Heart left ventricle (tissue), 16 donors: ENCODE results near the gene TGFBR2. TPM values are rescaled to one million over a fixed set of nuclear protein-coding genes. Genes with fewer than 3 reads are reported as not detected.

ENCODE experiments used
- ATAC-seq, 4 donors: fragments of 200-7000 bp; cut with Tn5 transposase; one replicate each; pipeline ENCODE4 v1.9.1; 2020 to 2022; ENCODE audit warnings: moderate library complexity in 4 of 4, mild to moderate bottlenecking in 3 of 4, moderate number of reproducible peaks in 1 of 4
- DNase-seq, 5 donors: peaks; one replicate each; pipeline ENCODE4 v3.0.0-alpha.2; 2020
- H3K27ac ChIP-seq, 12 donors: fragments of 200-600 bp; sonication (generic) in 4 of 12; one replicate each; pipeline versions ENCODE4 v1.5.0 to v1.8.0; 2016 to 2022; ENCODE audit warnings: mild to moderate bottlenecking in 2 of 12
- H3K27me3 ChIP-seq, 9 donors: fragments of 200-600 bp; sonication (generic) in 2 of 9; one replicate each; pipeline versions ENCODE4 v1.5.1 to v1.8.0; 2016 to 2022; ENCODE audit warnings: mild to moderate bottlenecking in 3 of 9
- H3K36me3 ChIP-seq, 9 donors: fragments of 200-600 bp; sonication (generic) in 2 of 9; one replicate each; pipeline versions ENCODE4 v1.5.0 to v1.8.0; 2018 to 2022; ENCODE audit warnings: mild to moderate bottlenecking in 2 of 9
- H3K4me1 ChIP-seq, 12 donors: fragments of 200-600 bp; sonication (generic) in 4 of 12; one replicate each; pipeline versions ENCODE4 v1.5.0 to v1.8.0; 2016 to 2022; ENCODE audit warnings: mild to moderate bottlenecking in 3 of 12
- H3K4me3 ChIP-seq, 12 donors: fragments of 200-600 bp; sonication (generic) in 4 of 12; one replicate each; pipeline versions ENCODE4 v1.5.0 to v1.8.0; 2017 to 2022; ENCODE audit warnings: mild to moderate bottlenecking in 9 of 12, moderate library complexity in 4 of 12
- H3K9me3 ChIP-seq, 12 donors: fragments of 200-600 bp; sonication (generic) in 4 of 12; one replicate each; pipeline versions ENCODE4 v1.5.0 to v1.8.0; 2016 to 2022; ENCODE audit warnings: mild to moderate bottlenecking in 1 of 12
- POLR2A ChIP-seq, 2 donors: fragments of 450-650 bp; IDR thresholded peaks; one replicate each; pipeline ENCODE4 v1.6.1; 2017; ENCODE audit warnings: antibody characterized with exemption in 2 of 2, mild to moderate bottlenecking in 2 of 2, moderate library complexity in 2 of 2
- WGBS, 4 donors: extraction: QIAGEN DNeasy Blood & Tissue Kit in 2 of 4; methylation state at CpG; one replicate each; pipeline versions ENCODE4 v1.1.5 to v1.1.7; 2013 to 2018; 5-methylcytosine and 5-hydroxymethylcytosine counted together
- intact Hi-C, 10 donors: fragments of 100-400 bp; cut with DNase I; formaldehyde crosslinking; loops; one replicate each; pipeline versions ENCODE4 v1.11.1 to v1.14.2; 2022
- polyA plus RNA-seq, 2 donors: library from polyadenylated mRNA; stranded (reverse); fragments of 200-250 nt; gene quantifications; one replicate each; pipeline ENCODE4 v1.2.3, GENCODE V29; 2013
- total RNA-seq, 9 donors: library from RNA; depleted of rRNA in 2 of 9; stranded (reverse); fragments of >200 nt in 2 of 9; fragmentation: NEBNext Ultra II Directional in 3 of 9; extraction: Animal tissue kit (Norgen Biotek cat#: 25700) in 3 of 9; gene quantifications; one replicate each; pipeline versions ENCODE4 v1.1.0 to v1.2.4, GENCODE V29; 2016 to 2023
- TF ChIP-seq, protein P1 (sequence below), 12 donors: fragments of 200-600 bp; sonication (generic) in 4 of 12; IDR thresholded peaks; one replicate each; pipeline versions ENCODE4 v1.5.0 to v1.8.0; 2018 to 2022; ENCODE audit warnings: antibody characterized with exemption in 12 of 12, mild to moderate bottlenecking in 5 of 12
- donor health status: ischemic (EF 13 %, LVEDD 7.1; RV severe dilation, severe dysfunction).
- donor health status: healthy with polysubstance abuse.
- donor health status: DM: no; HTN: yes; CAD: no.
- donor health status: DM: no; HTN: no; CAD: no.
- donor health status: ischemic (EF 25% LVEDD 6.9; RV normal size, moderate dysfunction).
- donor health status: ischemic (EF 25% LVEDD 5.7; RV mildly dilated, moderate dysfunction).
- donor health status: healthy.
- donor health status: DM: yes; HTN: yes; CAD: no.
- donor health status: ischemic (EF 35%, LVEDD 5.7; RV mildly dilated, moderate dysfunction).
- donor health status: nonischemic (EF 11% LVEDD 7.7; RV severe dilation, severe dysfunction).
- donor health status: DM: yes; HTN: yes; CAD: no.
- donor health status: PGD.
- donor health status: ischemic (EF 29% LVEDD 5.4; RV normal size, mild dysfunction).
- donor health status: nonischemic (EF 23%, LVEDD 6.1; RV moderate dilation, normal function).

Gene TGFBR2
- total and polyA plus RNA-seq, 11 donors: 13.8 to 217 (median 143) TPM

DNA sequence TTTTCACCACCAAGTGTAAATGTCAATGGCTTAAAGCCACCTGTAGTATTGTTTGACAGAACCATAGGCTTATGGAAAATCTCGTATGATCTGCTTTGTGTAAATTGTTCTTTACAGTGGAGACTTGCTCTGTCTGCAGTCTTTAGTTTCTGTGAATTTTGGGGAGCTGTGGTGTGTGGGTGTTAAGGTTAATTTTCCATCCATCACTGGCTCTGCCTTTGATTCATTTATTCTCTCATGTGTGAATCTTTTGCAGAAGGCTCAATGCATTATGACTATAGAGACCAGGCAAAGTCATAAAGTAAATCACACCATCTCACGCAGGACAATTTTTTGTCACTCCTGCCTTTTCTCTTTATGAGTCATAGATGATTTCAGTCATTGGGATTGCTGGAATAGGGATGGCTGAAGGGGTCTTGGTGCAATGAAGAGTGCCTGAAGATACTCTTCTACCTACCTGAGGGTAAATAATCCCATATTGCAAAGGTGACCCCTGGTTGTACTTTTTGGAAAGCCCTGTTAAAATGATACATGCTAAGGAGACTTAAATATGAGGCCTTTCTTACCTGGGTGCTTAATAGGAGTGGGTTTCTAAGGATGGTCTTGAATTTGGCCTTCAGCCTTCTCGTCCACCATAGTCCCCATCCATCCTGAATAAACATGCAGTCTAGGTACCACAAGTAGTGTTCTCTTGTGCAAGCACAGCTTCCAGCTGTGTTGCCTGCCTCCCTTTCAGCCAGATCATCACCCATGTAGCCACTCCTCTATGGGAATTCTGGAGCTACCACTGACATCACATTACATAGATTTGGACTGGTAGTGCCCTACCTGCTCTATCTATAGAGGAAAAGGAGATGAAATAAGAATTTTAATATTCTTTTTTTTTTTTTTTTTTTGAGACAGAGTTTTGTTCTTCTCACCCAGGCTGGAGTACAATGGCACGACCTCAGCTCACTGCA lies 14.3 kb downstream of the TGFBR2 start:
- H3K27me3 ChIP-seq: no peaks in the 10 kb centered on the region
- H3K4me3 ChIP-seq: no peak overlapping the region
- H3K4me1 ChIP-seq: peaks cover 15 to 100% (median 83%) of the 10 kb centered on the region in 12 donors
- ATAC-seq (no peak), DNase-seq (no peak)
- TF ChIP-seq, protein P1, sequence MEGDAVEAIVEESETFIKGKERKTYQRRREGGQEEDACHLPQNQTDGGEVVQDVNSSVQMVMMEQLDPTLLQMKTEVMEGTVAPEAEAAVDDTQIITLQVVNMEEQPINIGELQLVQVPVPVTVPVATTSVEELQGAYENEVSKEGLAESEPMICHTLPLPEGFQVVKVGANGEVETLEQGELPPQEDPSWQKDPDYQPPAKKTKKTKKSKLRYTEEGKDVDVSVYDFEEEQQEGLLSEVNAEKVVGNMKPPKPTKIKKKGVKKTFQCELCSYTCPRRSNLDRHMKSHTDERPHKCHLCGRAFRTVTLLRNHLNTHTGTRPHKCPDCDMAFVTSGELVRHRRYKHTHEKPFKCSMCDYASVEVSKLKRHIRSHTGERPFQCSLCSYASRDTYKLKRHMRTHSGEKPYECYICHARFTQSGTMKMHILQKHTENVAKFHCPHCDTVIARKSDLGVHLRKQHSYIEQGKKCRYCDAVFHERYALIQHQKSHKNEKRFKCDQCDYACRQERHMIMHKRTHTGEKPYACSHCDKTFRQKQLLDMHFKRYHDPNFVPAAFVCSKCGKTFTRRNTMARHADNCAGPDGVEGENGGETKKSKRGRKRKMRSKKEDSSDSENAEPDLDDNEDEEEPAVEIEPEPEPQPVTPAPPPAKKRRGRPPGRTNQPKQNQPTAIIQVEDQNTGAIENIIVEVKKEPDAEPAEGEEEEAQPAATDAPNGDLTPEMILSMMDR (IDR thresholded peaks at IDR 0.05): no peak
- no peak for TF ChIP-seq POLR2A (IDR thresholded peaks at IDR 0.05)
- 78 to 88% (median 85%) methylated on average over 4 of the region's 4 CpGs for WGBS, 4 donors
- peaks cover 0 to 44% (median 8%) of the 10 kb centered on the region in 9 donors for H3K36me3 ChIP-seq
- H3K27ac ChIP-seq: peak overlapping the region in 6 of 12 donors; percentile 1 to 92 (median 32)
- H3K9me3 ChIP-seq: no peaks in the 10 kb centered on the region
- intact Hi-C loops: loop anchor here in 1 of 10 donors (5.0 kb wide), 1 partner anchor 333 kb away; no protein-coding TSS in a partner anchor

DNA sequence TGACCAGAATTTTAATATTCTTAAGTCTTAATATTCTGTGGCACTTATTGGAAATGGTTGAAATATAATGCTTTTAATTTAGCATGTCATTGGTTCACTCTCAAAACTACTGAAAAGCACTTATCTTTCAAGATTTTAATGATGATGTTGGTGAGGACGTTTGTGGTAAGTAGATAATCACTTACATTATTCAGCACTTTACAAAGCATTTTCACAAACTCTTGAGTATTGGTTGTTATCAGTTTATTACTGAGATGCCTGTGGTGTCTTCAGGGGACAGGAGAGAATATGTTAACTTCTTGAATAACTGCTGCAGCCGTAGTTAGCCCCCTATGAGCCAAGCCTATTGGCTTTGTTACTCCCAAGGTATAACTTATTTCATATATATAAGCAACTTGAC lies 15.2 kb downstream of the TGFBR2 start:
- ATAC-seq: no peak
- H3K9me3 ChIP-seq: no peaks in the 10 kb centered on the region
- H3K36me3 ChIP-seq: peaks cover 0 to 53% (median 8%) of the 10 kb centered on the region in 9 donors
- TF ChIP-seq POLR2A (IDR thresholded peaks at IDR 0.05): no peak
- TF ChIP-seq, protein P1 (IDR thresholded peaks at IDR 0.05): no peak
- 46 to 51% (median 48%) methylated on average over 2 of the region's 2 CpGs for WGBS, 4 donors
- H3K27me3 ChIP-seq: no peaks in the 10 kb centered on the region
- DNase-seq: no peak
- peak overlapping the region in 10 of 12 donors; percentile 9 to 92 (median 34) for H3K27ac ChIP-seq
- intact Hi-C loops: loop anchor here in 1 of 10 donors (5.0 kb wide), 1 partner anchor 334 kb away; no protein-coding TSS in a partner anchor
- H3K4me3 ChIP-seq: no peak overlapping the region
- peaks cover 15 to 100% (median 84%) of the 10 kb centered on the region in 12 donors for H3K4me1 ChIP-seq

DNA sequence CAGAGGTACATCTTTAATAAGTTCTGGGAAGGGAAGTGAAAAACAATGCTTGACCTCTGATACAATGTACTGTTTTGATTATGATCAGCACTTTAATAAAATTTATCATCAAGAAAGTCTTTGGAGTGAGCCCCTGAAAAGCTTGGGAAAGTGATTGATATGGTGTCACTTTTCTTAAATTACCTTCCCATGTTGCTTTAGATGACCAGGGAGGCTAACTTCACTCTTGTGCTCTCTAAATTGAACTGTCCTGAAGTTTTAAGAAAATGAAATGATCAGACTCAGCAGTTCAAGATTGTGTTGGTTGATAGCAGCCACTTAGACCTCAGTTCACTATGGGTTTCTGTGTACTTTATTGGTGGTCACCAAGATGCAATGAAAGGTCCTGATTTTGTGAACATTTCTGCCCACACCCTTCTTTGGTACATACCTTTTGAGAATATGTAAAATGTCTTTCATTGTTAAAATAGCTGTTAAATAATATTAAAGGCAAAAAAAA lies 15.7 kb downstream of the TGFBR2 start:
- intact Hi-C loops: loop anchor here in 1 of 10 donors (5.0 kb wide), 1 partner anchor 335 kb away; no protein-coding TSS in a partner anchor
- DNase-seq (no peak), ATAC-seq (no peak)
- H3K4me1 ChIP-seq: peaks cover 12 to 100% (median 83%) of the 10 kb centered on the region in 12 donors
- peak overlapping the region in 11 of 12 donors; percentile 9 to 92 (median 31) for H3K27ac ChIP-seq
- no peak overlapping the region for H3K4me3 ChIP-seq
- TF ChIP-seq, protein P1 (IDR thresholded peaks at IDR 0.05): no peak
- H3K36me3 ChIP-seq: peaks cover 0 to 58% (median 8%) of the 10 kb centered on the region in 9 donors
- H3K27me3 ChIP-seq: no peaks in the 10 kb centered on the region
- H3K9me3 ChIP-seq: no peaks in the 10 kb centered on the region

DNA sequence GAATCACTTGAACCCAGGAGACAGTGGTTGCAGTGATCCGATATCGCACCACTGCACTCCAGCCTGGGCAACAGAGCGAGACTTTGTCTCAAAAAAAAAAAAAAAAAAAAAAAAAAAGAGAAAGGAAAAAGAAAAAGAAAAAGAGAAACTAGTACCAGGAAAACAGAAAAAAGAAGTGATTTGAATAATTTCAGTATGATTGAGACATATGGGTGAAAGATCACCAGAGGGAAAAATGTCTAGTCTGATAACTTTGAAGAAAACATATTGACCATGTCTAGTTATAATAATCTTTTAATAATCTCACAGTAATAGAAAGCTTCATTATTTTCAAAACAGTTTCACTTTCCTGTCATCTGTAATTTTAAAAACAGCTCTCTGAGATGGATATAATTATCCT lies 16.4 kb downstream of the TGFBR2 start:
- DNase-seq: no peak
- Histone ChIP-seq H3K27ac (peak overlapping the region in 10 of 12 donors; percentile 15 to 92 (median 32)), H3K4me3 (no peak overlapping the region), H3K4me1 (peaks cover 10 to 100% (median 83%) of the 10 kb centered on the region in 12 donors), H3K9me3 (no peaks in the 10 kb centered on the region), H3K36me3 (peaks cover 0 to 60% (median 8%) of the 10 kb centered on the region in 9 donors), H3K27me3 (no peaks in the 10 kb centered on the region)
- intact Hi-C loops: loop anchor here in 1 of 10 donors (5.0 kb wide), 1 partner anchor 335 kb away; no protein-coding TSS in a partner anchor
- ATAC-seq: no peak
- TF ChIP-seq, protein P1 (IDR thresholded peaks at IDR 0.05): no peak
- TF ChIP-seq POLR2A (IDR thresholded peaks at IDR 0.05): no peak
- WGBS, 4 donors: 62 to 85% (median 72%) methylated on average over 3 of the region's 3 CpGs
